Measurements from ENCODE around the gene LMO3. TPM values are rescaled to one million over a fixed set of nuclear protein-coding genes. Genes with fewer than 3 reads are reported as not detected.
"Not testable (repeated sequence)": the region's sequence is repeated elsewhere in the genome, so short reads cannot be mapped to it uniquely, and the experiment has no call there.

Gene LMO3
- total and polyA plus RNA-seq, 3 donors from 2014 or later = 1.8 to 2.3 (median 2.0) TPM

- Histone ChIP-seq H3K4me1 (no peaks in the 10 kb centered on the region), H3K27me3 (no peaks in the 10 kb centered on the region), H3K27ac (no peak overlapping the region), H3K4me3 (no peak overlapping the region), H3K9me3 (no peaks in the 10 kb centered on the region), H3K36me3 (ENCODE audit: low read depth, missing control alignments) (no peaks in the 10 kb centered on the region)
- intact Hi-C loops (cut with DNase I; ENCODE audit: low total_unique reads) = no loop called here
- no peak for DNase-seq
- no peak for TF ChIP-seq CTCF (IDR thresholded peaks at IDR 0.05)
- TF ChIP-seq POLR2A (IDR thresholded peaks at IDR 0.05) = no peak
- WGBS, 2 donors = 68% methylated on average over 2 of the region's 2 CpGs
Measured at GRCh38 chr12:16542586-16542985, 63.4 kb downstream of the LMO3 start.

GRCh38 chr12:16537652-16538051, 68.3 kb downstream of the LMO3 start:
- H3K9me3 ChIP-seq; DNase-seq; H3K4me3 ChIP-seq; H3K4me1 ChIP-seq; H3K36me3 ChIP-seq (ENCODE audit: low read depth, missing control alignments); intact Hi-C loops (cut with DNase I; ENCODE audit: low total_unique reads); H3K27me3 ChIP-seq; H3K27ac ChIP-seq: not testable (repeated sequence)
- WGBS, 2 donors = 80 to 100% methylated on average over 1 of the region's 1 CpG

- 40 to 51% methylated on average over 3 of the region's 3 CpGs for WGBS, 2 donors
- no peaks in the 10 kb centered on the region for H3K27me3 ChIP-seq
- no peaks in the 10 kb centered on the region for H3K4me1 ChIP-seq
- intact Hi-C loops (cut with DNase I; ENCODE audit: low total_unique reads) = no loop called here
- H3K4me3 ChIP-seq = no peak overlapping the region
- H3K27ac ChIP-seq = no peak overlapping the region
- no peaks in the 10 kb centered on the region for H3K9me3 ChIP-seq
- no peak for TF ChIP-seq POLR2A (IDR thresholded peaks at IDR 0.05)
- no peak for TF ChIP-seq CTCF (IDR thresholded peaks at IDR 0.05)
- no peaks in the 10 kb centered on the region for H3K36me3 ChIP-seq (ENCODE audit: low read depth, missing control alignments)
- DNase-seq = no peak
Measured at GRCh38 chr12:16531621-16532020, 74.3 kb downstream of the LMO3 start.

GRCh38 chr12:16530268-16530850, 75.6 kb downstream of the LMO3 start:
- Histone ChIP-seq H3K27ac (no peak overlapping the region), H3K9me3 (no peaks in the 10 kb centered on the region), H3K4me3 (no peak overlapping the region), H3K36me3 (ENCODE audit: low read depth, missing control alignments) (no peaks in the 10 kb centered on the region), H3K27me3 (no peaks in the 10 kb centered on the region), H3K4me1 (no peaks in the 10 kb centered on the region)
- intact Hi-C loops (cut with DNase I; ENCODE audit: low total_unique reads) = no loop called here
- WGBS, 2 donors = 72 to 79% methylated on average over 2 of the region's 2 CpGs
- TF ChIP-seq CTCF (IDR thresholded peaks at IDR 0.05) = no peak
- no peak for TF ChIP-seq POLR2A (IDR thresholded peaks at IDR 0.05)
- no peak for DNase-seq

GRCh38 chr12:16526693-16527092, 79.3 kb downstream of the LMO3 start:
- DNase-seq = no peak
- TF ChIP-seq CTCF (IDR thresholded peaks at IDR 0.05) = no peak
- TF ChIP-seq POLR2A (IDR thresholded peaks at IDR 0.05) = no peak
- Histone ChIP-seq H3K4me1 (no peaks in the 10 kb centered on the region), H3K36me3 (ENCODE audit: low read depth, missing control alignments) (no peaks in the 10 kb centered on the region), H3K4me3 (no peak overlapping the region), H3K27me3 (no peaks in the 10 kb centered on the region), H3K9me3 (no peaks in the 10 kb centered on the region), H3K27ac (no peak overlapping the region)
- intact Hi-C loops (cut with DNase I; ENCODE audit: low total_unique reads) = no loop called here
- 66 to 75% methylated on average over 2 of the region's 2 CpGs for WGBS, 2 donors
